ENCODE data around the gene ARID4B. TPM values are rescaled to one million over a fixed set of nuclear protein-coding genes. Genes with fewer than 3 reads are reported as not detected.

ARID4B gene
- total RNA-seq, 1 experiment from 2014 or later = 17.6 TPM

GRCh38 chr1:235213752-235214151, 114.2 kb downstream of the ARID4B start:
- CTCF ChIA-PET = no interaction called here

GRCh38 chr1:235211517-235211916, 116.5 kb downstream of the ARID4B start:
- no TSS peak for BruUV-seq (replicated peaks)
- Histone ChIP-seq H3K4me1 (ENCODE audit: insufficient read depth, low read length, poor library complexity, severe bottlenecking) (no peaks in the 10 kb centered on the region), H3K36me3 (ENCODE audit: insufficient read depth, low read length, poor library complexity, severe bottlenecking) (no peaks in the 10 kb centered on the region), H3K9me3 (ENCODE audit: low read depth, low read length, poor library complexity, severe bottlenecking) (no peaks in the 10 kb centered on the region), H3K27me3 (replicated peaks; ENCODE audit: insufficient read depth, low read depth, low read length, poor library complexity) (no peaks in the 10 kb centered on the region), H3K27ac (ENCODE audit: low read depth, low read length, poor library complexity, severe bottlenecking) (no peak overlapping the region), H3K4me3 (ENCODE audit: low read depth, low read length, poor library complexity, severe bottlenecking) (no peak overlapping the region)
- TF ChIP-seq EZH2 (IDR thresholded peaks at IDR 0.05; ENCODE audit: borderline replicate concordance, low read depth, low read length, poor library complexity, severe bottlenecking) (no peak), CTCF (conservative IDR thresholded peaks at IDR 0.05; ENCODE audit: low read depth, low read length) (no peak)
- ChIA-PET POLR2A (ENCODE audit: low non-redundant PET) (no interaction called here), CTCF (no interaction called here)
- no peak for DNase-seq (ENCODE audit: low spot score)
- intact Hi-C loops (cut with micrococcal nuclease; ENCODE audit: unreplicated experiment) = no loop called here

More at GRCh38 chr1:235213752-235214151, 114.2 kb downstream of the ARID4B start:
- Histone ChIP-seq H3K27me3 (replicated peaks; ENCODE audit: insufficient read depth, low read depth, low read length, poor library complexity) (no peaks in the 10 kb centered on the region), H3K4me1 (ENCODE audit: insufficient read depth, low read length, poor library complexity, severe bottlenecking) (no peaks in the 10 kb centered on the region), H3K27ac (ENCODE audit: low read depth, low read length, poor library complexity, severe bottlenecking) (no peak overlapping the region), H3K4me3 (ENCODE audit: low read depth, low read length, poor library complexity, severe bottlenecking) (no peak overlapping the region), H3K9me3 (ENCODE audit: low read depth, low read length, poor library complexity, severe bottlenecking) (no peaks in the 10 kb centered on the region), H3K36me3 (ENCODE audit: insufficient read depth, low read length, poor library complexity, severe bottlenecking) (no peaks in the 10 kb centered on the region)
- intact Hi-C loops (cut with micrococcal nuclease; ENCODE audit: unreplicated experiment) = no loop called here
- POLR2A ChIA-PET (ENCODE audit: low non-redundant PET) = no interaction called here
- TF ChIP-seq EZH2 (IDR thresholded peaks at IDR 0.05; ENCODE audit: borderline replicate concordance, low read depth, low read length, poor library complexity, severe bottlenecking) = no peak
- no peak for TF ChIP-seq CTCF (conservative IDR thresholded peaks at IDR 0.05; ENCODE audit: low read depth, low read length)
- DNase-seq (ENCODE audit: low spot score) = no peak
- no TSS peak for BruUV-seq (replicated peaks)

GRCh38 chr1:235207209-235207565, 120.8 kb downstream of the ARID4B start:
- POLR2A ChIA-PET (ENCODE audit: low non-redundant PET) = no interaction called here
- Histone ChIP-seq H3K4me1 (ENCODE audit: insufficient read depth, low read length, poor library complexity, severe bottlenecking) (no peaks in the 10 kb centered on the region), H3K27ac (ENCODE audit: low read depth, low read length, poor library complexity, severe bottlenecking) (no peak overlapping the region), H3K36me3 (ENCODE audit: insufficient read depth, low read length, poor library complexity, severe bottlenecking) (no peaks in the 10 kb centered on the region), H3K27me3 (replicated peaks; ENCODE audit: insufficient read depth, low read depth, low read length, poor library complexity) (no peaks in the 10 kb centered on the region), H3K4me3 (ENCODE audit: low read depth, low read length, poor library complexity, severe bottlenecking) (no peak overlapping the region), H3K9me3 (ENCODE audit: low read depth, low read length, poor library complexity, severe bottlenecking) (no peaks in the 10 kb centered on the region)
- DNase-seq (ENCODE audit: low spot score) = no peak
- CTCF ChIA-PET = no interaction called here
- TF ChIP-seq EZH2 (IDR thresholded peaks at IDR 0.05; ENCODE audit: borderline replicate concordance, low read depth, low read length, poor library complexity, severe bottlenecking) (no peak), CTCF (conservative IDR thresholded peaks at IDR 0.05; ENCODE audit: low read depth, low read length) (no peak)
- no TSS peak for BruUV-seq (replicated peaks)
- intact Hi-C loops (cut with micrococcal nuclease; ENCODE audit: unreplicated experiment) = no loop called here

Data from A673 (cell line).